ENCODE results near the gene F2RL1. TPM values are rescaled to one million over a fixed set of nuclear protein-coding genes. Genes with fewer than 3 reads are reported as not detected.
A peak's percentile ranks its signal among the peaks of the same experiment; 100 is the strongest.

Gene F2RL1
- total and polyA plus RNA-seq, 2 experiments from 2014 or later, result 1.4 to 3.3 TPM

DNA sequence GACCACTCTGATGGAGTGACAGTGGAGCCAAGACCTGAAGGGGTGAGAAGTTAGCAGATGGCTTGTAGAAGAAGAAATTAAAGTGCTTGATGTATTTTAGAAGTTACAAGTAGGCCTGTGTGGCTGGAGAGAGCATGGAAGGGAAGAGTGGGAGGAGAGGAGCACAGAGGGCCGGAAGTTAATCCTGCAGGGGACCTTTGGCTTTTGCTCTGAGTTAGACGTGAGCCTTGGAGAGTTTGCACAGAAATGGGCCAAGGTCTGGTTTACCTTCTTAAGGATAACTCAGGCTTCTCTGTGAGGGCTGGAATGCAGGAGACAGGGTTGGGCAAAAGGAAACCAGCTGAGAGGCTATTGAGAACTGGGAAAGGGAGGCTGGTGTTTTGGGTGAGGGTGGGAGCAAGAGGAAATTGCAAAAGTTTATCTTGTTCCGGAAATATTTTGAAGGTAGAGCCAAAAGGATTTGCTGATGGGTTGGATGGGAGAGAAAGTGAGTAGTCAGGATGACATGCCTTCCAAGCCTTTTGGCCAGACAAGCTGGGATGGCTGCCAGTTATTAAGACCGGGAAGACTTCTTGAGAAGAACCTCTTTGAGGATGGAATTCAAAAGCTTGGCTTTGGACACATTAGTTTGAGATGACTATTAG lies 17.5 kb upstream of the F2RL1 start:
- H3K27ac ChIP-seq, result peak overlapping the region; percentile 39
- H3K79me2 ChIP-seq (ENCODE audit: insufficient read depth), result no peaks in the 10 kb centered on the region
- in situ Hi-C loops (cut with MboI), result no loop called here
- H3K4me1 ChIP-seq (ENCODE audit: insufficient read depth), result peaks cover 19% of the 10 kb centered on the region
- no peaks in the 10 kb centered on the region for H3K9me3 ChIP-seq (ENCODE audit: low read depth)
- H3K4me3 ChIP-seq, result no peak overlapping the region
- no peaks in the 10 kb centered on the region for H3K36me3 ChIP-seq (ENCODE audit: low read depth)
- H3F3A ChIP-seq (ENCODE audit: insufficient read depth), result peaks cover 21% of the 10 kb centered on the region
- H3K9ac ChIP-seq, result no peak overlapping the region
- no peak overlapping the region for H2AFZ ChIP-seq
- no peaks in the 10 kb centered on the region for H3K27me3 ChIP-seq (replicated peaks; ENCODE audit: insufficient read depth)
- peak overlapping the region; percentile 10 for H3K4me2 ChIP-seq (ENCODE audit: unreplicated experiment)
- WGBS, 2 experiments (ENCODE audit: low coverage in 1 of 2, low lambda C conversion rate in 2 of 2, missing lambda C conversion rate in 2 of 2), result 28 to 33% methylated on average over 4 of the region's 4 CpGs
- TF ChIP-seq EZH2 (IDR thresholded peaks at IDR 0.05; ENCODE audit: insufficient read depth, poor library complexity, severe bottlenecking) (no peak), EZH2phosphoT487 (IDR thresholded peaks at IDR 0.05; ENCODE audit: insufficient read depth, low read depth) (no peak)
- no peaks in the 10 kb centered on the region for H4K20me1 ChIP-seq (ENCODE audit: insufficient read depth)
- H3K9me2 ChIP-seq (ENCODE audit: insufficient read depth), result no peaks in the 10 kb centered on the region
- peak; percentile 88 for DNase-seq

DNA sequence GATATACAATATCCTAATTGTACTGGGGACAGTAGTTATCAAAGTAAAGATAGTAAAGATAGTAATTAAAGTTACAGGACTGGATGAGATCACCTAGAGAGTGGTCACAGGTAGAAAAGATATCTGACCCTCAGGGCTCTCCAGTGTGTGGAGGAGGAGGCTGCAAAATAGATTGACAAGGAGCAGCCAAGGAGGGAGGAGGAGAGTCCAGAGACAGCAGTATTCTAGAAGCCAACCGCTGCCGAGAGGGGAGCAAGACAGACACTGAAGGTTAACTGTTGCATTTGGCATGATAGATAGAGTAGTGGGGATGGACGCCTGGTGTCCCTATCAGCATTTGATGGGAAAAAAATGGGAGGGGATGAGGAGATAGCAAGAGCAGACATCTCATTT lies 17.0 kb upstream of the F2RL1 start:
- 88 to 90% methylated on average over 3 of the region's 3 CpGs for WGBS, 2 experiments (ENCODE audit: low coverage in 1 of 2, low lambda C conversion rate in 2 of 2, missing lambda C conversion rate in 2 of 2)
- no peak overlapping the region for H3K9ac ChIP-seq

DNA sequence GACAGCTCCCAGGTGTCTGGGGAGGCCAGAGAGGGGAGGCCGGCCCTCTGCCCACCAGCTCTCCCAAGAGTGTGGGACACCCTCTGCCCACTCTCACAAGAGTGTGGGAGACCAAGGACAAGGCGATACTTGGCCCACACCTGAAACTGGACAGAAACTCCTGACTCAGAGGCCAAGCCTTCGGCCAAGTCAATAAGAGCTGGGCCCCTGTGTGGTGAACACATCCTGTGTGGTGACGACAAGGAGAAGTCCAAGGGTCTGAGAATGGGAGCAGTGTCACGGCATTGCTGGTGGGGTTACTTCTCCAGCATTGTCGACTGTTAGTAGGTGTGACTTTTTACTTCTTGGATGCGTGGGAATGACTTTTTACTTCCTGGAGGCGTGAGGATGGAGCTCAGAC lies 14.6 kb upstream of the F2RL1 start:
- Histone ChIP-seq H3K27me3 (replicated peaks; ENCODE audit: insufficient read depth) (no peaks in the 10 kb centered on the region), H2AFZ (no peak overlapping the region), H4K20me1 (ENCODE audit: insufficient read depth) (no peaks in the 10 kb centered on the region), H3K4me1 (ENCODE audit: insufficient read depth) (peaks cover 36% of the 10 kb centered on the region), H3K36me3 (ENCODE audit: low read depth) (no peaks in the 10 kb centered on the region), H3K9me3 (ENCODE audit: low read depth) (no peaks in the 10 kb centered on the region), H3K4me2 (ENCODE audit: unreplicated experiment) (no peak overlapping the region), H3K9ac (no peak overlapping the region), H3K4me3 (no peak overlapping the region), H3K9me2 (ENCODE audit: insufficient read depth) (no peaks in the 10 kb centered on the region), H3F3A (ENCODE audit: insufficient read depth) (peaks cover 35% of the 10 kb centered on the region), H3K79me2 (ENCODE audit: insufficient read depth) (no peaks in the 10 kb centered on the region), H3K27ac (no peak overlapping the region)
- 86 to 91% methylated on average over 8 of the region's 8 CpGs for WGBS, 2 experiments (ENCODE audit: low coverage in 1 of 2, low lambda C conversion rate in 2 of 2, missing lambda C conversion rate in 2 of 2)
- no peak for TF ChIP-seq EZH2phosphoT487 (IDR thresholded peaks at IDR 0.05; ENCODE audit: insufficient read depth, low read depth)
- no peak for TF ChIP-seq EZH2 (IDR thresholded peaks at IDR 0.05; ENCODE audit: insufficient read depth, poor library complexity, severe bottlenecking)
- in situ Hi-C loops (cut with MboI), result no loop called here
- no peak for DNase-seq

More for the DNA sequence above, 17.0 kb upstream of the F2RL1 start:
- Histone ChIP-seq H3K27me3 (replicated peaks; ENCODE audit: insufficient read depth) (no peaks in the 10 kb centered on the region), H3K36me3 (ENCODE audit: low read depth) (no peaks in the 10 kb centered on the region), H3K79me2 (ENCODE audit: insufficient read depth) (no peaks in the 10 kb centered on the region), H2AFZ (no peak overlapping the region), H3K4me3 (no peak overlapping the region), H3K9me2 (ENCODE audit: insufficient read depth) (no peaks in the 10 kb centered on the region), H3K4me2 (ENCODE audit: unreplicated experiment) (peak overlapping the region; percentile 10), H4K20me1 (ENCODE audit: insufficient read depth) (no peaks in the 10 kb centered on the region), H3K27ac (no peak overlapping the region), H3K9me3 (ENCODE audit: low read depth) (no peaks in the 10 kb centered on the region), H3F3A (ENCODE audit: insufficient read depth) (peaks cover 26% of the 10 kb centered on the region), H3K4me1 (ENCODE audit: insufficient read depth) (peaks cover 23% of the 10 kb centered on the region)
- in situ Hi-C loops (cut with MboI), result no loop called here
- TF ChIP-seq EZH2 (IDR thresholded peaks at IDR 0.05; ENCODE audit: insufficient read depth, poor library complexity, severe bottlenecking) (no peak), EZH2phosphoT487 (IDR thresholded peaks at IDR 0.05; ENCODE audit: insufficient read depth, low read depth) (no peak)
- no peak for DNase-seq

DNA sequence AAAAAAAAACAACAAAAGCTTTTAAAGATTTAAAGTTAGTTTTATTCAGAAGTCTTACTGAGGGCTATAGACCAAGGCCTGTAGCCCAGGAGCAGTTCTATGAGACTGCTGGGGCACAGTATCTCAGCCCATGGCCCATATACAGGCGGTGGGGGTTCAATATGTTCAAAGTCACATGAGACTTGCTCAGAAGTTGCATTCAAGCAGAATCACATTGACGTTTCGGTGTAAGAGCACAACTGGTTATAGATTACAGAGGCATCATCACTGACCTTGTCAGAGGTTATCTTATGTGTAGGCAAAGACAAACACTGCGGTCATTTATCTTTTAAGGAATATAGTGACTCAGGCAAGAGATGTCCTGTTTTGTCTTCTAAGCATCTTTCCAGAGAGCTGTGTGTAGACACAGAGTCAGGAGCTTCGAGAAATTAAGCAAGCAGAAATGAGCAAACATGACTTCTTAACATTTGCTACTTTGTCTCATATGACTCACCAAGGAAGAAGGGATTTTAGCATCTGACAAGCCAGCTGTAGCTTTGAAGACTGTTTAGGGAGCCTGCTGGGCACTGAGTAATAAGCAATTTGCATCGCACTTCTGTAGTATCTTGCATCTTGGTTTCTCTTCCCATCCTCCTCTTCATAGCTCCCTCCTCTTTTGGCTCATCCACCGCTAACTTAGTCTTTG lies 12.9 kb upstream of the F2RL1 start:
- Histone ChIP-seq H3K9me2 (ENCODE audit: insufficient read depth) (no peaks in the 10 kb centered on the region), H3K4me2 (ENCODE audit: unreplicated experiment) (peak overlapping the region; percentile 56), H3K27me3 (replicated peaks; ENCODE audit: insufficient read depth) (no peaks in the 10 kb centered on the region), H3K9ac (peak overlapping the region; percentile 24), H4K20me1 (ENCODE audit: insufficient read depth) (no peaks in the 10 kb centered on the region), H3K36me3 (ENCODE audit: low read depth) (no peaks in the 10 kb centered on the region), H3K27ac (peak overlapping the region; percentile 71), H3F3A (ENCODE audit: insufficient read depth) (peaks cover 30% of the 10 kb centered on the region), H3K79me2 (ENCODE audit: insufficient read depth) (no peaks in the 10 kb centered on the region), H3K4me3 (0 out of 2 replicates have a peak overlapping the region, but pooled peaks have one; percentile 34), H2AFZ (no peak overlapping the region), H3K4me1 (ENCODE audit: insufficient read depth) (peaks cover 32% of the 10 kb centered on the region), H3K9me3 (ENCODE audit: low read depth) (no peaks in the 10 kb centered on the region)
- 4 to 5% methylated on average over 7 of the region's 7 CpGs for WGBS, 2 experiments (ENCODE audit: low coverage in 1 of 2, low lambda C conversion rate in 2 of 2, missing lambda C conversion rate in 2 of 2)
- in situ Hi-C loops (cut with MboI), result no loop called here
- peak; percentile 97 for DNase-seq
- TF ChIP-seq EZH2 (IDR thresholded peaks at IDR 0.05; ENCODE audit: insufficient read depth, poor library complexity, severe bottlenecking) (no peak), EZH2phosphoT487 (IDR thresholded peaks at IDR 0.05; ENCODE audit: insufficient read depth, low read depth) (peak; percentile 83)
